Measurements from ENCODE around the gene XPR1. TPM values are rescaled to one million over a fixed set of nuclear protein-coding genes. Genes with fewer than 3 reads are reported as not detected.
"Not testable (repeated sequence)": the region's sequence is repeated elsewhere in the genome, so short reads cannot be mapped to it uniquely, and the experiment has no call there.

The XPR1 gene
- total RNA-seq, 4 donors from 2014 or later = 29.4 to 42.2 (median 33.7) TPM

GRCh38 chr1:180672505-180672904, 40.7 kb downstream of the XPR1 start:
- intact Hi-C loops (cut with DNase I) = no loop called here
- Histone ChIP-seq H3K4me3 (replicated peaks in 1 of 3) (no peak overlapping the region), H3K27ac (no peak overlapping the region), H3K9me3 (no peaks in the 10 kb centered on the region), H3K27me3 (no peaks in the 10 kb centered on the region), H3K36me3 (no peaks in the 10 kb centered on the region), H3K4me1 (no peaks in the 10 kb centered on the region)
- DNase-seq = no peak
- TF ChIP-seq POLR2A (IDR thresholded peaks at IDR 0.05) (no peak), CTCF (IDR thresholded peaks at IDR 0.05) (no peak)

- H3K4me1 ChIP-seq = no peaks in the 10 kb centered on the region
- intact Hi-C loops (cut with DNase I) = no loop called here
- no peak for DNase-seq
- 0 to 1% methylated on average over 1 of the region's 1 CpG for WGBS, 2 donors
- no peak overlapping the region for H3K27ac ChIP-seq
- no peak for TF ChIP-seq CTCF (IDR thresholded peaks at IDR 0.05)
- TF ChIP-seq POLR2A (IDR thresholded peaks at IDR 0.05) = no peak
- no peaks in the 10 kb centered on the region for H3K36me3 ChIP-seq
- H3K9me3 ChIP-seq = no peaks in the 10 kb centered on the region
- no peaks in the 10 kb centered on the region for H3K27me3 ChIP-seq
- H3K4me3 ChIP-seq (replicated peaks in 1 of 3) = no peak overlapping the region
These were observed 43.0 kb downstream of the XPR1 start for GRCh38 chr1:180674603-180675530.

GRCh38 chr1:180675586-180675985, 43.8 kb downstream of the XPR1 start:
- H3K36me3 ChIP-seq = no peaks in the 10 kb centered on the region
- H3K27ac ChIP-seq = no peak overlapping the region
- no peaks in the 10 kb centered on the region for H3K4me1 ChIP-seq
- H3K4me3 ChIP-seq (replicated peaks in 1 of 3) = no peak overlapping the region
- intact Hi-C loops (cut with DNase I) = no loop called here
- no peaks in the 10 kb centered on the region for H3K27me3 ChIP-seq
- WGBS, 2 donors = 90 to 95% methylated on average over 2 of the region's 2 CpGs
- H3K9me3 ChIP-seq = no peaks in the 10 kb centered on the region
- TF ChIP-seq CTCF (IDR thresholded peaks at IDR 0.05) = no peak
- TF ChIP-seq POLR2A (IDR thresholded peaks at IDR 0.05) = no peak
- DNase-seq = no peak

- 89 to 91% methylated on average over 7 of the region's 7 CpGs for whole genome bisulfite sequencing, 2 donors
- no peak overlapping the region for H3K4me3 ChIP-seq (replicated peaks in 1 of 3)
- no peaks in the 10 kb centered on the region for H3K36me3 ChIP-seq
- no peaks in the 10 kb centered on the region for H3K4me1 ChIP-seq
- no peaks in the 10 kb centered on the region for H3K9me3 ChIP-seq
- TF ChIP-seq POLR2A (IDR thresholded peaks at IDR 0.05) (no peak), CTCF (IDR thresholded peaks at IDR 0.05) (no peak)
- DNase-seq = no peak
- no peak overlapping the region for H3K27ac ChIP-seq
- intact Hi-C loops (cut with DNase I) = no loop called here
- no peaks in the 10 kb centered on the region for H3K27me3 ChIP-seq
These were observed 48.8 kb downstream of the XPR1 start for GRCh38 chr1:180680558-180681144.

- H3K27ac ChIP-seq; H3K4me1 ChIP-seq; H3K4me3 ChIP-seq (replicated peaks in 1 of 3); H3K27me3 ChIP-seq; H3K9me3 ChIP-seq; intact Hi-C loops (cut with DNase I); H3K36me3 ChIP-seq; DNase-seq: not testable (repeated sequence)
- 93 to 99% methylated on average over 3 of the region's 3 CpGs for WGBS, 2 donors
These were observed 51.3 kb downstream of the XPR1 start for GRCh38 chr1:180683117-180683516.
